ENCODE results near the gene GNAI3.

The GNAI3 gene

DNA sequence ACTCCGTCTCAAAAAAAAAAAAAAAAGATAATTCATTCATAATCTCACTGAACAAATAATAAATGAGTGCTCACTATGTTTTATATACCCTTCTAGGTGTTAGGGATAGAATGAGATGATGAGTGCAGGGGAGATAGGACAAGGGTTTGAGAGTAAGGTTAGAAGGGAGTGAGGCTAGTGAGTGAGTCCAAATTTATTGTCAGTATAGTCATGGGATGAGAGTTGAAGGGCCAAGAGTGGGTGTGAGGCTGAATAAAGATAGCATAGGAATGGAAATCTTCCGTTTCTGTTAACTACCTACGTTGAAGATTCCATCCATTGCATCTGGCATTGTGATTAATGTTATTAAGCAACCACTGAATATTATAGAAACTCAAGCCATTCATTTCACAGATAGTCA is 16.8 kb downstream of the GNAI3 start:
- Histone ChIP-seq H3F3A (ENCODE audit: insufficient read depth, low read length) (no peaks in the 10 kb centered on the region), H3K27ac (ENCODE audit: low read depth, low read length, poor library complexity, severe bottlenecking) (no peak overlapping the region), H3K36me3 (ENCODE audit: insufficient read depth, low read length) (no peaks in the 10 kb centered on the region), H3K79me2 (ENCODE audit: insufficient read depth, low read length) (peaks cover 76% of the 10 kb centered on the region), H3K9ac (ENCODE audit: low read length) (no peak overlapping the region), H4K20me1 (ENCODE audit: insufficient read depth, low read length) (no peaks in the 10 kb centered on the region), H2AFZ (ENCODE audit: low read length) (no peak overlapping the region), H3K4me1 (ENCODE audit: insufficient read depth, low read length, severe bottlenecking) (peaks cover 25% of the 10 kb centered on the region), H3K27me3 (ENCODE audit: insufficient read depth, low read length) (no peaks in the 10 kb centered on the region), H3K4me2 (ENCODE audit: low read length) (no peak overlapping the region), H3K9me2 (ENCODE audit: low read depth, low read length) (no peaks in the 10 kb centered on the region), H3K9me3 (ENCODE audit: low read length) (no peaks in the 10 kb centered on the region), H3K4me3 (ENCODE audit: low read depth, low read length, poor library complexity, severe bottlenecking) (no peak overlapping the region)
- TF ChIP-seq EZH2 (IDR thresholded peaks at IDR 0.05; ENCODE audit: borderline replicate concordance, low read length), result no peak
- no peak for TF ChIP-seq CTCF (IDR thresholded peaks at IDR 0.05; ENCODE audit: low read length)

DNA sequence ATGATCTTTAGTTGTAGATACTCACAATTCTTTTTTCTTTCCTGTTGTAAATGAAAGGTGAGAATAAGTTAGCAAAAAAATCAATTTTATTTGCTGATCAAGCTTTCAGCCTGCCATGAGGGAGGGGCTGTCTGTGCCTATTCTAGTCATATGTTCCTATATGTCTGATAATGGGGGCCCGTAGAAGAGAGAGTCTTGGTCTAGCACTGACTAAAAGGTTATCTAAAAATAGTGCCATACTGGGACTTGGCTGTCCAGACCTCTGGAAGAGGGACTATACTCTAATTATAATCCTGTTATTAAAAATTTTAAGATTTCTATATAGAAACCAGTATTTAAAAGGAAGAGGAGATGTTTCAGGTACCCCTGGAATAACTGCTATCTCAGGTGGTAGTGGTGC is 18.6 kb downstream of the GNAI3 start:
- peaks cover 67% of the 10 kb centered on the region for H3K79me2 ChIP-seq (ENCODE audit: insufficient read depth, low read length)
- H3K4me3 ChIP-seq (ENCODE audit: low read depth, low read length, poor library complexity, severe bottlenecking), result no peak overlapping the region
- no peaks in the 10 kb centered on the region for H4K20me1 ChIP-seq (ENCODE audit: insufficient read depth, low read length)
- H3K9ac ChIP-seq (ENCODE audit: low read length), result no peak overlapping the region
- H3K4me2 ChIP-seq (ENCODE audit: low read length), result no peak overlapping the region
- no peaks in the 10 kb centered on the region for H3K9me3 ChIP-seq (ENCODE audit: low read length)
- TF ChIP-seq EZH2 (IDR thresholded peaks at IDR 0.05; ENCODE audit: borderline replicate concordance, low read length) (no peak), CTCF (IDR thresholded peaks at IDR 0.05; ENCODE audit: low read length) (no peak)
- H3K27ac ChIP-seq (ENCODE audit: low read depth, low read length, poor library complexity, severe bottlenecking), result no peak overlapping the region
- H3K36me3 ChIP-seq (ENCODE audit: insufficient read depth, low read length), result no peaks in the 10 kb centered on the region
- H3K4me1 ChIP-seq (ENCODE audit: insufficient read depth, low read length, severe bottlenecking), result peaks cover 25% of the 10 kb centered on the region
- H3K9me2 ChIP-seq (ENCODE audit: low read depth, low read length), result no peaks in the 10 kb centered on the region
- no peak overlapping the region for H2AFZ ChIP-seq (ENCODE audit: low read length)
- H3K27me3 ChIP-seq (ENCODE audit: insufficient read depth, low read length), result no peaks in the 10 kb centered on the region
- no peaks in the 10 kb centered on the region for H3F3A ChIP-seq (ENCODE audit: insufficient read depth, low read length)

DNA sequence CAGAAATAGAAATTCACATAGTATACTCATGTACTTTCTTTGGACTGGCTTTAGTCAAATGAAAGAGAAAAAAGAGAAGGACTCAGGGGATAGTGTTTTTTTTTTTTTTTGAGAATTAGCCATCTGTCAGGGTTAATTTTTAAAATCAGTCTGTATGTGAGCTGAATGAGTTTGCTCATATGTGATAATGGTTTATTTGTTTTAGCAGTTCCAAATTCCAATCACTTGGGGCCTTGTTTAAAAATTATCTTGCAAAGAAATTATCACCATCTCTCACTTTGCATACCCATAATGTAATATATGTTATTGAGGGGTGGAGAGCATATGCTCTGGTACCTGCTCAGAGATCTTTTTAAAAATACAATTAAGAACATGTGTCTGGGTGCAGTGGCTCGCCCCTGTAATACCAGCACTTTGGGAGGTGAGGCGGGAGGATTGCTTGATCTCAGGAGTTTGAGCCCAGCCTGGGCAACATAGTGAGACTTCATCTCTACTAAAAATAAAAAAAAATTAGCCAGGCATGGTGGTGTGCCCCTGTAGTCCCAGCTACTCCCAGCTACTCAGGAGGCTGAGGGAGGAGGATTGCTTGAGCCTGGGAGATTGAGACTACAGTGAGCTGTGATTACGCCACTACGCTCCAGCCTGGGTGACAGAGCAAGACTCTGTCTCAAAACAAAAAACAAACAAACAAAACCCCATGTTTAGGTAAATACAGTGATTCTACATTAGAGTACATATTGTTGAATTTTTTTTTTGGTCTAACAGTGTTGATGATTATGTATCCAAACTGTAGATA is 19.7 kb downstream of the GNAI3 start:
- Histone ChIP-seq H3K9me2 (ENCODE audit: low read depth, low read length) (no peaks in the 10 kb centered on the region), H3K79me2 (ENCODE audit: insufficient read depth, low read length) (peaks cover 58% of the 10 kb centered on the region), H3K4me3 (ENCODE audit: low read depth, low read length, poor library complexity, severe bottlenecking) (no peak overlapping the region), H3F3A (ENCODE audit: insufficient read depth, low read length) (no peaks in the 10 kb centered on the region), H3K36me3 (ENCODE audit: insufficient read depth, low read length) (no peaks in the 10 kb centered on the region), H3K4me1 (ENCODE audit: insufficient read depth, low read length, severe bottlenecking) (peaks cover 18% of the 10 kb centered on the region), H3K27ac (ENCODE audit: low read depth, low read length, poor library complexity, severe bottlenecking) (no peak overlapping the region), H4K20me1 (ENCODE audit: insufficient read depth, low read length) (no peaks in the 10 kb centered on the region), H3K9ac (ENCODE audit: low read length) (no peak overlapping the region), H3K4me2 (ENCODE audit: low read length) (no peak overlapping the region), H3K9me3 (ENCODE audit: low read length) (no peaks in the 10 kb centered on the region), H2AFZ (ENCODE audit: low read length) (no peak overlapping the region), H3K27me3 (ENCODE audit: insufficient read depth, low read length) (no peaks in the 10 kb centered on the region)
- TF ChIP-seq CTCF (IDR thresholded peaks at IDR 0.05; ENCODE audit: low read length) (no peak), EZH2 (IDR thresholded peaks at IDR 0.05; ENCODE audit: borderline replicate concordance, low read length) (no peak)
